Measurements from ENCODE around the gene AFF1.

Gene AFF1

GRCh38 chr4:86909546-86910295 lies 25.1 kb upstream of the AFF1 start:
- H3K4me3 ChIP-seq (ENCODE audit: low read depth, low read length), result no peak overlapping the region
- TF ChIP-seq CTCF (conservative IDR thresholded peaks at IDR 0.05; ENCODE audit: low read depth, low read length), result no peak
- DNase-seq (ENCODE audit: low read depth), result no peak

DNA sequence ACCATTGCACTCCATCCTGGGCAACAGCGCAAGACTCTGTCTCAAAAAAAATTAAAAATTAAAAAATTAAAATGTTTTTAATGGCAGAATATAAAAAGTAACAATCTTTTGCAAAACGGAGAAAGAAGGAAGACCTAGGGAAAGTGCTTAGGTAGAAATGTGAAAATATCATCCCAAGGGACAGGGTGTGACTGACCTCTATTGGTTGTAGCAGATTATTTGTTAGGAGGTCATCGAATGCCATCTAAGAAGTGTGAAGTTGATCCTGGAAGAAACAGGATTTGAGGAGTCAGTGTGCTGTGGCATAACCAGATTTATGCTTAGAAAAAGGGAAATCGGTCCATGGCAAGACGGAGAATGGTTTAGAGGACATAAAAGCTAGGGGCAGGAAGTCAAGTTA lies 24.4 kb upstream of the AFF1 start:
- no peak for TF ChIP-seq CTCF (conservative IDR thresholded peaks at IDR 0.05; ENCODE audit: low read depth, low read length)
- DNase-seq (ENCODE audit: low read depth), result no peak
- H3K4me3 ChIP-seq (ENCODE audit: low read depth, low read length), result no peak overlapping the region

- H3K4me3 ChIP-seq (ENCODE audit: low read depth, low read length), result no peak overlapping the region
- peak; percentile 58 for DNase-seq (ENCODE audit: low read depth)
- TF ChIP-seq CTCF (conservative IDR thresholded peaks at IDR 0.05; ENCODE audit: low read depth, low read length), result no peak
Measured at GRCh38 chr4:86910820-86911684, 23.8 kb upstream of the AFF1 start.

DNA sequence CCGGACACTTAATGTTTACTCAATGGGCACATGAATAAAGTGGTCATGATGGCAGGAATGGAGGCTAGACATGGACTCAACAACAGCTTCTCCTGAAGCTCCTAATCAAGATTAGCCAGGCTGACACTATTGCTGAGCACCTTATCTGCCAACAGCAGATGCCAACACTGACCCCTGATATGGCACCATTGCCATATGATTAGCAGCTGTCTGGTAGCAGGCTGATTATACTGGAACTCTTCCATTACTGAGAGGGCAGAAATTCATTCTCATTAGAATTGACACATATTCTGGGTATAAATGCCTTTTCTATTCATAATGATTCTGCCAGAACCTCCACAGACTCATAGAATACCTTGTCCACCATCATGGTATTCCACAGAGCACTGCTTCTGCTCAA lies 18.4 kb upstream of the AFF1 start:
- no peak for DNase-seq (ENCODE audit: low read depth)

DNA sequence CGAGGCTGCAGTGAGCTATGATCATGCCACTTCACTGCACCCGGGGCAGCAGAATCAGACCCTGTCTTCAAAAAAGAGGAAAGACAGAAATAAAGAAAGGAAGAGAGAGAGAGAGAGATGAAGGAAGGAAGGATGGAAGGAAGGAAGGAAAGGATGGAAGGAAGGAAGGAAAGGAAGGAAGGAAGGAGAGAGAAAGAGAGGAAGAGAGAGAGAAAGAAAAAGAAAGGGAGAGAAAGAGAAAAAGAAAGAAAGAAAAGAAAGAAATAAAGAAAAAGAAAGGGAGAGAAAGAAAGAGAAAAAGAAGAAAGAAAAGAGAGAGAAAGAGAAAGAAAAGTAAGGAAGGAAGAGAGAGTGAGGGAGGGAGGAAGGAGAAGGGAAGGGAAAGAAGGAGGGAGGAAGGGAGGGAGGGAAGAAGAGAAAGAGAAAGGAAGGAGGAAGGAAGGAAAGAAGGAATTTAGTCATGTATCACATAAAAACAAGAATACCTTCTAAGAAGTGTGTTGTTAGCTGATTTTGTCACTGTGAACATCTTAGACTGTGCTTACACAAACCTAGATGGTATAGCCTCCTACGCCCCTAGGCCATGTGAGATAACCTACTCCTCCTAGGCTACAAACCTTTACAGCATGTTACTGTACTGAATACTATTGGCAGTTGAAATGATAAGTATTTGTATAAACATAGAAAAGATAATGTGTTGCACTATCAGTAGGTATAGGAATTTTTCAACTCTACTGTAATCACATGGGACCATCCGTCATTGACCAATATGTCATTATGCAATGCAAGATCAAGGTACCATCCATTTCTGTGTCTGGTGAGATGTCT lies 17.4 kb upstream of the AFF1 start:
- no peak for TF ChIP-seq CTCF (conservative IDR thresholded peaks at IDR 0.05; ENCODE audit: low read depth, low read length)
- H3K4me3 ChIP-seq (ENCODE audit: low read depth, low read length), result no peak overlapping the region
- DNase-seq (ENCODE audit: low read depth), result no peak

More for the DNA sequence above, 18.4 kb upstream of the AFF1 start:
- TF ChIP-seq CTCF (conservative IDR thresholded peaks at IDR 0.05; ENCODE audit: low read depth, low read length), result no peak
- no peak overlapping the region for H3K4me3 ChIP-seq (ENCODE audit: low read depth, low read length)

GRCh38 chr4:86918539-86919072 lies 16.2 kb upstream of the AFF1 start:
- DNase-seq (ENCODE audit: low read depth), result peak; percentile 85
- no peak overlapping the region for H3K4me3 ChIP-seq (ENCODE audit: low read depth, low read length)
- no peak for TF ChIP-seq CTCF (conservative IDR thresholded peaks at IDR 0.05; ENCODE audit: low read depth, low read length)
